A172 (cell line): ENCODE measurements around the gene SLC35D3. TPM values are rescaled to one million over a fixed set of nuclear protein-coding genes. Genes with fewer than 3 reads are reported as not detected.
A peak's percentile ranks its signal among the peaks of the same experiment; 100 is the strongest.
"Not testable (repeated sequence)": the region's sequence is repeated elsewhere in the genome, so short reads cannot be mapped to it uniquely, and the experiment has no call there.

Experiments
- DNase-seq: peaks from one replicate; pipeline ENCODE4 v3.0.0-alpha.2; 2015; ENCODE audit warnings: low spot score
- total RNA-seq: library from RNA; depleted of rRNA; stranded (reverse); fragments of >200 nt; shearing (Covaris generic); gene quantifications from 2 replicates; pipeline ENCODE4 v1.2.3, GENCODE V29; 2014; rRNA removed

Gene SLC35D3
- total RNA-seq, 1 experiment from 2014 or later, result not detected

DNA sequence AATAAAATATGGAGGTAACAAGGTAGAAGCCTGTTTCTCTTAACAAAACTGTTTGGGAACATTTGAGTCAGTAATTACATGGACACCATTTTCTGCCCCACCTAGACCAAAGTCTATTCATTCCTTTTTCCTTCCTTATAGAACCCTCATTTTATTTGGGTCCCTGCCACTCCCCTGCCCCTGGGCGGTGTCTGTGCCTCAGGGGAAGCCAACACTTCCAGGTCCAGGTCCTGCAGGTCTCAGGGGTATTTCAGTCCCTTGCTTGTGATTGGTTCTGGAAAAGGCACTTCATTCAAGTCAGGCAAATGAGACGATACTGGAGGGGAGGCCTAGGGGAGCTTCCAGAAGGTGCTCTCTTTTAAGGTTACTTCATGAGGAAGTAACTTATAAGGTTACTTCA is 42.3 kb downstream of the SLC35D3 start:
- no peak for DNase-seq

DNA sequence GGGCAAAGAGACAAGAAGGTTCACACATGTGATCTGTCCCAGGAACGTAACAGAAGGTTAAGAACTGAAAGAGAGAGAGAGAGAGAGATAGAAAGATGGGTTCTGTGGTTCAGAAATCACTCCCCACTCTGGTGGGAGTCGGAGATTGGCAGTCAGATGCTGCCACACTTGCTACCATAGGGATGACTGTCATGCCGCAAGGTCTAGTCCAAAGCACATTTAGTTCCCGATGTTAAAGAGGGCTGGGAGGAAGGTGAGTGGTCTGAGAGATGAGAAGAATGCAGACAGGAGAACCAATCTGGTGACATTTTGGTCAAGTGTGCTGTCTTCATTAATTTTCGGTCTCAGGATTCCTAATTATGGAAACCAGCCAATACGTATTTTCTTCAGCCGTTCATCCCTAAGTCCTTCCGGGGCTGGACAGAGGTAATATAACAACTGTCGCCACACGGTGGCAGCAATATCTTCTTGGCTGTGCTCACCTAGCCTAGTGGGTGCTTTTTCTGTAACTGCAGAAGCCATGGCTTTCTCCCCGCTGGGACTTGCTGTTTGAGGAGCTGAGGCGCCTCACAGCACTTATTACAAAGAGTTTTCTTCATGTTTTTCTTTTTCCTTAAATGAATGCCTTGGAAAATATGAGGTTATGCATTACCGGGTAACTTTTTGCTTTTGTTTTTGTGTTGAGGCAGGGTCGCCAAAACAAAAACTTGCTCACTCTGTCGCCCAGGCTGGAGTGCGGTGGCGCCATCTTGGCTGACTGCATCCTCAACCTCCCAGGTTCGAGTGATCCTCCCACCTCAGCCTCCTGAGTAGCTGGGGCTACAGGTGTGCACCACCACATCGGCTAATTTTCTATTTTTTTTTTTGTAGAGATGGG is 46.0 kb downstream of the SLC35D3 start:
- DNase-seq, result peak; percentile 74

DNA sequence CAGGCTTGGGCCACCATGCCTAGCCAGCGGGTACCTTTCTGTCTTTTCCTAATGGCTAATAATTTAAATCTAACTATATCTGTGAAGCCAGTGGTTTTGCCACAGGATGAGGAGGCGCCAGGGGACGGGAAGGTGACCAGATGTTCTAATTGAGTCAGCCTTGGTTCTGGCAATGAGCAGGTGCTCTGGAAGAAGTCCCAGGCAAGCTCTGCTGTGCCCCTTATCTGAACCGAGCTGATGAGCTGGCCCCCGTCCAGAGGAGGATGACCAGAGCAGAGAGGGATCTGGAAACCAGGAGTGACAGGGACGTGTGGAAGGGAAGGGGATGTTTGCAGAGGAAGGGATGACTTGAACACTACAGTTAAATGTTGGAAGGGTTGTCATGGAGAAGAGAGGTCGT is 46.7 kb downstream of the SLC35D3 start:
- no peak for DNase-seq

DNA sequence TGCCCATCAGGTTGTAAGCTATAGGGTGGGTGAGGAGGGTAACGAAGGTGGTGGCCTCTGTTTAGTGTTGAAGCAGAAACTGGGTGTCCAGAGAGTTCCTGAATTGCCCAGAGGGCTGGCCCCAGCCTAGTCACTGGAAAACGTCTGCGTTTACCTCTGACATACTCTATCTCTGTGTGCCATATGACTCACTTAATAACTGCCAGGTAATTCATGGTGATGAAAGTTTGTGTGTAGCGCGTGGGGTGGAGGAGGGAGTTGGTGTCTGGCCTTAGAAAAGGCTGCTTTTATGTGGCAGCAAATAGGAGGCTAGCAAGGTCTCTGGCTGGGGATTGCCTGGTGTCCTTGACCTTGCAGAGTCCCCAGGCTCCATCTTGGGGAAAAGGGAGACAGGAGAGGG is 47.3 kb downstream of the SLC35D3 start:
- DNase-seq, result no peak

DNA sequence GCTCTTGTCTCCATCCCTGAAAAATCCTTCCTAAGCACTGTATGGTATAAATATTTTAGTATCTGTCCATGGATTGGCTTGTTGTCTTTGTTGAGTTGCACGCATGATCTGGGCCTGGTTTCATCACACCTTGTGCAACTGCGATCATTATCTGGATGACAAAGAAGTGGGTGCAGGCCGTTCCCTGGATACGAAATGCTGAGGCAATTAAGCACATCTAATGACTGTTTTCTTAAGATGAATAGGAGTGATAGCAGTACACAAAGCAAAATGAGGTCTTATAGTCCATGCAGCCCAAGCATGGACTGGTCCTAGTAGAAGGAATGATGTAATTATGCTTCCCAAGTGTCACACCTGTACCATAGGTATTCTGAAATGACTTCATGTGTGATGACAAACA is 47.8 kb downstream of the SLC35D3 start:
- DNase-seq, result no peak

DNA sequence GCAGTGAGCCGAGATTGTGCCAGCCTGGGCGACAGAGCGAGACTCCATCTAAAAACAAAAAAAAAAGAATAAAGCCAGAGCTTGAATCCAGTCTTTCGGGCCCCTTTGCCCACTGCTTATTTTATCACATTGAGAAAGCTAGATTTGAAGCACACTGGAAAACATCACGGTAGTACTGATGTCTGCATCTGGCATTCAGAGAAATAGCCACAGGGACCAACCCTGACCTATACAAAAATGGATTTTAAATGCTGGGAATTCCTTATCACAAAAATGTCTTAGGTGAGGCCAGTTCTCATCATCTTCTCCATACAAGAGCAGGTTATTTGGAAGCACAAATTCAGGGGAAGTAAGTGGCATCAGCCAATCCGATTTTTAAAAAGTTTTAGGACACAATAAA is 49.5 kb downstream of the SLC35D3 start:
- DNase-seq, result no peak

DNA sequence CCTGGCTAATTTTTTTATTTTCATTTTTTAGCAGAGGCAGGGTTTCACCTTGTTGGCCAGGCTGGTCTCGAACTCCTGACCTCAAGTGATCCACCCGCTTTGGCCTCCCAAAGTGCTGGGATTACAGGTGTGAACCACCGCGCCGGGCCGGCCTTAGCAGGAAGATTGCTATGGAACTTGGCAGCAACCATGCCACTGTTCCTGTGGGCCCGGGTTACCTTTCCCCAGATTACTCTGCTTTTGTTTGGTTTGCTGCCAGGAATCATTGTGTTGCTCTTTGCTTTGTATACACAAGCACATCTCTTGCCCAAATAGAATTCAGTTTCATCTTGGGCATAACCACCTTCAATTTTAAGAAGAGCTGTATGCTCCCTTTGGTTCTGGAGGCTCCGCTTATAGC is 51.7 kb downstream of the SLC35D3 start:
- not testable (repeated sequence) for DNase-seq

Other genes starting within 250 kb of the SLC35D3 start
- gene MAP3K5, start 129.8 kb upstream of the SLC35D3 start, total RNA-seq, result 0.91 and 2.0 TPM in 2 replicates
- 9.4 and 11.6 TPM in 2 replicates for gene PEX7, start 99.7 kb upstream of the SLC35D3 start, total RNA-seq
- gene IL20RA, start 122.7 kb downstream of the SLC35D3 start, total RNA-seq, result not detected in 2 replicates